GM21619 (cell line): ENCODE measurements around the gene AFG1L.

Experiments
- ATAC-seq: cut with Tn5 transposase; IDR thresholded peaks from one replicate; pipeline ENCODE4 v1.9.1; 2021; ENCODE audit not compliant: unreplicated experiment

Gene AFG1L

GRCh38 chr6:108568551-108569305 lies 273.9 kb downstream of the AFG1L start:
- ATAC-seq: no peak

DNA sequence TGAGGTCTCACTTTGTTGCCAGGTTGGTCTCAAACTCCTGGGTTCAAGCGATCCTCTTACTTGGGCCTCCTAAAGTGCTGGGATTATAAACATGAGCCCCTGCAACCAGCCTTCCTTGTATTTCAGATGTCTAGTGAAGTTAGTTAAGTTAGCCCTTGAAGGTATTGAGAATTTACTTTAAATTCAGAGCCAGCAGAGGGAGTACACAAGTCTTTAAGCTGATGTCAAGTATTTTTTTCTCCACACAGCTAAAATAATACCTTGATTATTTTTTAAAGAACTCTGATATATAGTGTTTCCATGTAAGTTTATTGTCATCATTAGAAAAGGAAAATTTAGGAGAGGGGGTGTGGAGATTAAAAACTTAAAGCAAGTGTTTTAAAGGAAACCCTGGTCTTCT lies 275.7 kb downstream of the AFG1L start:
- no peak for ATAC-seq

- ATAC-seq: no peak
These were observed 279.7 kb downstream of the AFG1L start for GRCh38 chr6:108574457-108575141.
